T47D (cell line): ENCODE measurements around the gene CRCP.
"Not testable (repeated sequence)": the region's sequence is repeated elsewhere in the genome, so short reads cannot be mapped to it uniquely, and the experiment has no call there.

Source experiments
- DNase-seq, 2 experiments: peaks; one replicate each; pipeline versions ENCODE4 v3.0.0 to v3.0.0-alpha.2; 2011 to 2012; ENCODE audit warnings: low read depth in 1 of 2, low spot score in 1 of 2
- JUND ChIP-seq: IDR thresholded peaks from 2 replicates; pipeline ENCODE4 v1.6.1; 2012; ENCODE audit warnings: low read depth
- in situ Hi-C: cut with HindIII; loops from 2 replicates; pipeline ENCODE4 v1.10.0; 2016; ENCODE audit warnings: low sequenced_read_pairs, low pct_unique_long_range_greater_than_20kb

CRCP gene

DNA sequence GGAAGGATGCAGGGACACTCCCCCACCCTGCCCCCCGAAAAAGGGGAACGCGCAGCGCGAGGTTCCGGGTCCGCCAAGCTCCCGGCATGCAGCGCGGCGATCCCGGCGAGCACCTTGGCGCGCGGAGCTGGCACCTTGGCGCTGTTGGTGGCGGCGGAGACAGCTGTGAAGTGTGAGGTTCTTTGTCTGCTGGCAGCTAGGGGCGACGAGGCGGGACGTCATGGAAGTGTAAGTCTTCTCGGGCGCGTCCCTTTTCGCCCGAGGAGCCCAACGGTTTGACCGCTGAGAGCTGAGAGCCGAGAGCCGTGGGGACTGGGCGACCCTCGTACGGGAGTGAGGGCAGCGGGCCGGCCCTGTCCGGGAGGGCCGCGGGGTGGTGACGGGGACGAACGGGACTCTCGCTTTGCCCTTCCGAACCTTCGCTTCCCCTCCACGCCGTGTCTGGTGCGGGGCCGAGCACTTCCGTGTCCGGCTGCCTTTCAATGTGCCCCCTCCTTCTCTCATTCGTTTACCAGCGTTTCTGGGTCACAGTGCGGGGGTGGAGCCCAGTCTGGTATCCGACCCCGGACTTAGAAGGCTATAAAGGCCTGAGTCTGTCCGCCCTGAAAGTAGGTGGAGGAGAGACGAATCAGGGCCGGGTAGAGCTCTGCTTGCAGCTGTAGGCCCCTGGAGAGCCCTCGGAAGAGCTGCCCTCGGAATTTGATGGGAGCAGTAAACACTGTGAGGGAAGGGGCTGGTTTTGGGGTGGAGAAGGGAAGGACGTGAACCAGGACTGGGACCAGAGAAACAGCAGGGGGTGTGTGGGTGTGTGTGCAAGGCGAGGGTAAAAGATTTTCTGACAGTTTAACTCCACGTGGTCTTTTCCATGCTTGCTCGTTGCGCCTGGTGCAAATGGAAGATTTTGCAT lies at the start of gene CRCP:
Gene CRCP (plus strand): TSS at position 105 of the 907 bp plus-strand sequence. CDS start 116 bp downstream, at position 221.
- DNase-seq = peak; percentile 80 to 92
- in situ Hi-C loops = no loop called here

GRCh38 chr7:66069732-66070131 lies 44.9 kb upstream of the CRCP start:
- no peak for DNase-seq
- no peak for TF ChIP-seq JUND
- in situ Hi-C loops = no loop called here

More for the DNA sequence above, at the start of gene CRCP:
- no peak for TF ChIP-seq JUND

GRCh38 chr7:66070222-66070621 lies 44.4 kb upstream of the CRCP start:
- TF ChIP-seq JUND = no peak
- no peak for DNase-seq
- in situ Hi-C loops = no loop called here

GRCh38 chr7:66072208-66072607 lies 42.4 kb upstream of the CRCP start:
- peak in 1 of 2 experiments; percentile 63 for DNase-seq
- in situ Hi-C loops = not testable (repeated sequence)

DNA sequence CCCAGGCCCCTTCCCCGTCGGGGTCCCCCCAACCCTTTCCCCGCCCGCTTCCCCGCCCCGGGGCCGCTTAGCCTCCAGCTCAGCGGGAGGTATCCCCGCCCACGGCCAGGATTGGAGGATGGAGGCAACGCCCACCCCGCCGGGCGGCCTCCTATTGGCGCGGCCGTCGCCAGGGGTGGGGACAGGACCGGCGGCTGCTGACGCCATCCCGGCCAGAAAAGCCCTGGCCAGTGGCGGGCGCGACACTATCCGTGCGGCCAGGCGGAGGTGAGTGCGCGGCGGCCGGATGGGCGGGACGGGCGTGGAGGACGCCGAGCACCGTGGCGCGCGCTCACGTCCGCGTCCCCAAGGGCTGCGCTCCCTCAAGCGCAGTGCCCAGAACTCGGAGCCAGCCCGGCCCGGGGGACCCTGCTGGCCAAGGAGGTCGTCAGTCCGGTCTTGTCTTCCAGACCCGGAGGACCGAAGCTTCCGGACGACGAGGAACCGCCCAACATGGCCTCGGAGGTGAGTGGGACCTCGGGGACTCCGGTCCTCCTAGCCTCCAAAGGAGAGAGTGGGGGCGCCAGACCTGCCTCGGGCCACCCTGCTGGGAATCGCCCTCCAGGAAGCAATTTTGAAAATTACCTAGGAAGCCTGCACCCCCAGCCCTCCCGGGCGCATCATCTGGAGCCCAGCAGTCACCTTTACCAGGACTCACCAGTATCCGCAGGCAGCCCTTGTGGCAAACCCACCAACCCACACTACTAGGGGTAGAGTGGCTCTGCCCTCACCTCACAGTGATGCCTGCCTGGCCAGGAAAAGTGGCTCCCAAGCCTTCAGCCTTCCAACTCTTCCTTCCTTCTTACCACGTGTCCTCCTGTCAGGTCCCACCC lies 38.8 kb upstream of the CRCP start, which contains the start of gene ASL:
Gene ASL (plus strand): TSS at position 230 of the 872 bp plus-strand sequence. CDS start 263 bp downstream, at position 493.
- in situ Hi-C loops = no loop called here
- no peak for TF ChIP-seq JUND
- peak; percentile 97 to 100 for DNase-seq

GRCh38 chr7:66076462-66077329 lies 38.0 kb upstream of the CRCP start:
- TF ChIP-seq JUND = no peak
- in situ Hi-C loops = no loop called here
- DNase-seq = no peak

DNA sequence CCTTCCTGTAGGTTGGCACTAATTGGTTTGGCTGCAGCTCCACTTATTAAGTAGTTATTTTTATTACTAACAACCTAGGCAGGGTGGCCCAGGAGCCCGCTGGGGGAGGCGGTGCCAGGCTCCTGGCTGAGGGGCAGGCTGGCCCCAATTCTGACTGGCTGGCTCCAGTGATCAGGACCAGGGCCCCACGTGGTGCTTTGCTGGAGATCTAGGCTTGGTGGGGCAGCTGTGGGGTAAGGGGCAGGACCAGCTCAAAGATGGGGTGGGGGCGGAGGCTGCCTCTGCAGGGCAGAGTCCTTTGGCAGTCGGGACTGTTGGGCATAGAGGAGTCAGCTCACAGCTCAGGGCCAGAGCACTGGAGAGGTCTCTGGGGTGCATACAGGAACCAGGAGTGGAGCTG lies 36.6 kb upstream of the CRCP start:
- in situ Hi-C loops = no loop called here
- no peak for DNase-seq
- TF ChIP-seq JUND = no peak

DNA sequence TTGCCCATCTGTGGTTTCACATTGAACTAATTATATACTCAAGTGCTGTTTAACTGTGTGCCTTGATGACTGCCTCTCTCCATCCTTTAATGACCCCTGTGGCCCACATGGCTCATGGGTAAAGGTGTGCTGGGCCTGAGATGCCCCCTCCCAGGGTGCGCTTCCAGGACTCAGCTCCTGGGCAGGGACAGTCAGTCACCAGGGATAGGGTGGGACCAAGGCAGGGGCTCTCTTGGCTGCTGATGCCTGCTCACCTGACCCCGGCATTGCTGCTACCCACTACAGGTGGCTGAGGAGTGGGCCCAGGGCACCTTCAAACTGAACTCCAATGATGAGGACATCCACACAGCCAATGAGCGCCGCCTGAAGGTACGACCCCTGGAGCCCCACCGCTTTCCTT lies 32.6 kb upstream of the CRCP start:
- no peak for TF ChIP-seq JUND
- in situ Hi-C loops = no loop called here
- no peak for DNase-seq

DNA sequence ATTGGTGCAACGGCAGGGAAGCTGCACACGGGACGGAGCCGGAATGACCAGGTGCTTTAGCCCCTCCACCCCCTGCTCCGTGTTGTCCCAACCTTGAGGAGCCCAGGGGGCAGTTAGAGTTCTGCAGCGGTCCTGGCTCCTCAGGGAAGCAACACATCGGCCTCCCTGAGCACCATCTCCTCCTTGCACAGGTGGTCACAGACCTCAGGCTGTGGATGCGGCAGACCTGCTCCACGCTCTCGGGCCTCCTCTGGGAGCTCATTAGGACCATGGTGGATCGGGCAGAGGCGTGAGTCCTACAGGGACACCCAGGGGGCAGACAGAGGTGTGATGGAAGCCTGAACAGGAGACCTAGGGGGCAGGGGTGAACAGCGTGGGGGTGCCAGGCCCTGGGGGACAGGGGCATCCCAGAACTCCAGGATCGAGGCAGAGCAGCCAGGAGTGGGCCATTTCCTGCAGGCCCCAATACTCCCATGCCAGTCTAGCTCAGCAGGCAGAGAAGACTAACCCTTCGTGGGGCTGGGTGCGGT lies 31.7 kb upstream of the CRCP start:
- in situ Hi-C loops = no loop called here
- TF ChIP-seq JUND = no peak

GRCh38 chr7:66083677-66084076 lies 31.0 kb upstream of the CRCP start:
- no peak for DNase-seq
- TF ChIP-seq JUND = no peak
- in situ Hi-C loops = no loop called here

More for the DNA sequence above, 31.7 kb upstream of the CRCP start:
- DNase-seq = no peak

- no peak for TF ChIP-seq JUND
- in situ Hi-C loops = no loop called here
- no peak for DNase-seq
These were observed 25.5 kb upstream of the CRCP start for GRCh38 chr7:66088861-66089838.
